NCI-H82 treated with DMSO at 0.1 percent for 48 hours (cell line): Measurements from ENCODE around the gene GAGE12C.
"Not testable (repeated sequence)": the region's sequence is repeated elsewhere in the genome, so short reads cannot be mapped to it uniquely, and the experiment has no call there.

Source experiments
- DNase-seq: peaks from one replicate; lab custom pipeline; 2025; ENCODE audit not compliant: unreplicated experiment; lab: John Stamatoyannopoulos, UW

Gene GAGE12C

GRCh38 chrX:49531877-49532276 lies at the start of gene GAGE12C:
Gene GAGE12C, plus strand, starts transcription at chrX:49532177. Its CDS starts 1,155 bp downstream, at chrX:49533332.
- not testable (repeated sequence) for DNase-seq

- DNase-seq: not testable (repeated sequence)
Observed at GRCh38 chrX:49541433-49541832, 9.5 kb downstream of the GAGE12C start, which contains the start of gene GAGE12D. Gene GAGE12D, plus strand, starts transcription at chrX:49541733. Its CDS starts 1,155 bp downstream, at chrX:49542888.

GRCh38 chrX:49550989-49551388 lies 19.0 kb downstream of the GAGE12C start, which contains the start of gene GAGE12E:
Gene GAGE12E, plus strand, starts transcription at chrX:49551289. Its CDS starts 1,155 bp downstream, at chrX:49552444.
- not testable (repeated sequence) for DNase-seq

- DNase-seq: not testable (repeated sequence)
Observed at GRCh38 chrX:49560542-49560941, 28.6 kb downstream of the GAGE12C start, which contains the start of gene GAGE12F. Gene GAGE12F, plus strand, starts transcription at chrX:49560842. Its CDS starts 1,155 bp downstream, at chrX:49561997.

GRCh38 chrX:49568728-49569127 lies 36.8 kb downstream of the GAGE12C start:
- not testable (repeated sequence) for DNase-seq

GRCh38 chrX:49569152-49569551 lies 37.2 kb downstream of the GAGE12C start:
- not testable (repeated sequence) for DNase-seq

GRCh38 chrX:49570100-49570499 lies 38.1 kb downstream of the GAGE12C start, which contains the start of gene GAGE12G:
Gene GAGE12G, plus strand, starts transcription at chrX:49570400. Its CDS starts 1,155 bp downstream, at chrX:49571555.
- not testable (repeated sequence) for DNase-seq

GRCh38 chrX:49579649-49580048 lies 47.7 kb downstream of the GAGE12C start, which contains the start of gene GAGE12H:
Gene GAGE12H, plus strand, starts transcription at chrX:49579949. Its CDS starts 1,155 bp downstream, at chrX:49581104.
- DNase-seq: not testable (repeated sequence)
